H1 (cell line): ENCODE measurements around the gene TP53RK. TPM values are rescaled to one million over a fixed set of nuclear protein-coding genes. Genes with fewer than 3 reads are reported as not detected.

Source experiments
- CTCF ChIA-PET: fragments of 300-600 bp; sonication (Branson Sonifier 250); formaldehyde crosslinking; loops from one replicate; lab custom pipeline; 2021; ENCODE audit not compliant: partially characterized antibody; lab: Charles Lee
- POLR2A ChIA-PET: fragments of 300-600 bp; sonication (Branson Sonifier 250); formaldehyde crosslinking; loops from one replicate; lab custom pipeline; 2021; ENCODE audit warnings: inconsistent platforms; ENCODE audit not compliant: partially characterized antibody; lab: Charles Lee
- DNase-seq, 2 experiments: peaks; one replicate each; pipeline versions ENCODE4 v3.0.0 to v3.0.0-alpha.2; 2010 to 2022; ENCODE audit warnings: low spot score in 2 of 2, low read depth in 1 of 2, mixed read lengths in 1 of 2
- FAIRE-seq: peaks from 2 replicates; lab custom pipeline; 2011; peaks lifted over from hg19 to GRCh38; lab: Jason Lieb, UNC
- H2AFZ ChIP-seq: 2 replicates; pipeline ENCODE4 v1.8.1; 2012; ENCODE audit warnings: low read length, inconsistent platforms
- H2AK5ac ChIP-seq: 2 replicates; pipeline ENCODE4 v1.6.1; 2013; ENCODE audit warnings: low read depth, low read length
- H2BK120ac ChIP-seq: replicated peaks from 2 replicates; pipeline ENCODE3; 2013; ENCODE audit warnings: low read depth, low read length, inconsistent platforms
- H2BK12ac ChIP-seq: 2 replicates; pipeline ENCODE4 v1.6.1; 2013; ENCODE audit warnings: low read depth, low read length
- H2BK15ac ChIP-seq: 2 replicates; pipeline ENCODE4 v1.6.1; 2013; ENCODE audit warnings: low read length
- H2BK20ac ChIP-seq: 2 replicates; pipeline ENCODE4 v1.6.1; 2013; ENCODE audit warnings: low read length
- H2BK5ac ChIP-seq: 2 replicates; pipeline ENCODE4 v1.6.1; 2013; ENCODE audit warnings: low read depth, low read length
- H3K14ac ChIP-seq: 2 replicates; pipeline ENCODE4 v1.6.1; 2013; ENCODE audit warnings: inconsistent platforms; ENCODE audit not compliant: insufficient read length
- H3K18ac ChIP-seq: 2 replicates; pipeline ENCODE4 v1.6.1; 2013; ENCODE audit warnings: low read length; ENCODE audit errors: extremely low read depth
- H3K23ac ChIP-seq: 2 replicates; pipeline ENCODE4 v1.6.1; 2013; ENCODE audit warnings: inconsistent platforms; ENCODE audit not compliant: insufficient read length
- H3K23me2 ChIP-seq: 2 replicates; pipeline ENCODE4 v1.6.1; 2013; ENCODE audit warnings: low read depth, low read length
- H3K27ac ChIP-seq: 2 replicates; pipeline ENCODE4 v1.6.1; 2011; ENCODE audit warnings: low read depth, low read length, inconsistent platforms
- H3K27me3 ChIP-seq, 4 experiments: replicated peaks in 1 of 4; 1 replicate in 1 of 4; 2 replicates in 3 of 4; pipeline versions ENCODE4 v1.6.1 to v1.8.1; 2011 to 2013; ENCODE audit warnings: low read length in 3 of 4, mild to moderate bottlenecking in 3 of 4, inconsistent platforms in 2 of 4, mixed read lengths in 2 of 4, moderate library complexity in 1 of 4; ENCODE audit not compliant: control insufficient read depth in 3 of 4, insufficient read depth in 3 of 4; ENCODE audit errors: extremely low read depth in 1 of 4
- H3K36me3 ChIP-seq, 4 experiments: 2 replicates each; pipeline versions ENCODE4 v1.6.1 to v1.8.1; 2011 to 2013; ENCODE audit warnings: mild to moderate bottlenecking in 4 of 4, low read length in 3 of 4, moderate library complexity in 2 of 4, control low read depth in 1 of 4, inconsistent platforms in 1 of 4; ENCODE audit not compliant: insufficient read depth in 4 of 4, control insufficient read depth in 2 of 4
- H3K4ac ChIP-seq: replicated peaks from 2 replicates; pipeline ENCODE3; 2013; ENCODE audit warnings: low read length, low read depth, mixed read lengths, inconsistent platforms; ENCODE audit not compliant: insufficient read length
- H3K4me1 ChIP-seq, 4 experiments: replicated peaks in 1 of 4; 1 replicate in 1 of 4; 2 replicates in 3 of 4; pipeline versions ENCODE4 v1.6.1 to v1.8.1; 2011 to 2013; ENCODE audit warnings: low read length in 3 of 4, inconsistent platforms in 2 of 4, mixed read lengths in 1 of 4; ENCODE audit not compliant: insufficient read depth in 4 of 4, control insufficient read depth in 3 of 4
- H3K4me2 ChIP-seq, 2 experiments: 2 replicates each; pipeline versions ENCODE4 v1.6.1 to v1.8.1; 2011 to 2013; ENCODE audit warnings: low read depth in 2 of 2, low read length in 2 of 2, control low read depth in 1 of 2, inconsistent platforms in 1 of 2, mild to moderate bottlenecking in 1 of 2; ENCODE audit not compliant: insufficient read depth in 1 of 2
- H3K4me3 ChIP-seq, 4 experiments: fragments of 200-600, 300-600 bp in 1 of 4; sonication (generic), shearing (Covaris generic), sonication (Bioruptor Twin) in 1 of 4; 2 replicates each; pipeline versions ENCODE4 v1.5.1 to v1.8.1; 2011 to 2016; ENCODE audit warnings: low read length in 4 of 4, low read depth in 3 of 4, control low read depth in 2 of 4, inconsistent platforms in 2 of 4, mild to moderate bottlenecking in 2 of 4, mixed read lengths in 1 of 4, moderate library complexity in 1 of 4; ENCODE audit not compliant: insufficient read depth in 2 of 4; ENCODE audit errors: extremely low read depth in 1 of 4
- H3K56ac ChIP-seq: replicated peaks from 2 replicates; pipeline ENCODE3; 2013; ENCODE audit warnings: low read depth, mild to moderate bottlenecking, mixed read lengths, low read length, inconsistent platforms; ENCODE audit not compliant: insufficient read length
- H3K79me1 ChIP-seq: 2 replicates; pipeline ENCODE4 v1.6.1; 2013; ENCODE audit warnings: low read depth, low read length, control low read depth
- H3K79me2 ChIP-seq, 2 experiments: 2 replicates each; pipeline versions ENCODE4 v1.6.1 to v1.8.1; 2012 to 2013; ENCODE audit warnings: low read length in 2 of 2, mild to moderate bottlenecking in 2 of 2, inconsistent platforms in 1 of 2; ENCODE audit not compliant: insufficient read depth in 2 of 2, control insufficient read depth in 1 of 2
- H3K9ac ChIP-seq, 4 experiments: replicated peaks in 1 of 4; 1 replicate in 1 of 4; 2 replicates in 3 of 4; pipeline versions ENCODE4 v1.6.1 to v1.8.1; 2011 to 2013; ENCODE audit warnings: low read depth in 3 of 4, low read length in 3 of 4, control low read depth in 2 of 4, mild to moderate bottlenecking in 2 of 4, moderate library complexity in 2 of 4, inconsistent platforms in 1 of 4; ENCODE audit errors: extremely low read depth in 1 of 4
- H3K9me3 ChIP-seq, 2 experiments: 2 replicates each; pipeline versions ENCODE4 v1.6.1 to v1.8.1; 2012 to 2013; ENCODE audit warnings: mild to moderate bottlenecking in 2 of 2, moderate library complexity in 2 of 2, control low read depth in 1 of 2, inconsistent platforms in 1 of 2, low read depth in 1 of 2, low read length in 1 of 2, mixed read lengths in 1 of 2; ENCODE audit not compliant: insufficient read depth in 2 of 2
- H4K20me1 ChIP-seq, 2 experiments: replicated peaks in 1 of 2; 2 replicates each; pipeline versions ENCODE3 to v1.8.1; 2011 to 2013; ENCODE audit warnings: inconsistent platforms in 2 of 2, low read length in 2 of 2, mild to moderate bottlenecking in 1 of 2; ENCODE audit not compliant: insufficient read depth in 2 of 2, control insufficient read depth in 1 of 2
- H4K5ac ChIP-seq: 2 replicates; pipeline ENCODE4 v1.6.1; 2013; ENCODE audit warnings: low read length, low read depth, mixed read lengths, inconsistent platforms; ENCODE audit not compliant: insufficient read length
- H4K8ac ChIP-seq: 2 replicates; pipeline ENCODE4 v1.8.0; 2013; ENCODE audit warnings: mild to moderate bottlenecking, moderate library complexity, low read length, inconsistent platforms; ENCODE audit not compliant: insufficient read depth; ENCODE audit errors: extremely low read depth
- H4K91ac ChIP-seq: replicated peaks from 2 replicates; pipeline ENCODE3; 2013; ENCODE audit warnings: low read length, mixed read lengths, inconsistent platforms; ENCODE audit not compliant: insufficient read length
- CBX8 ChIP-seq: fragments of 300-800, 300-1000 bp; sonication (generic); IDR thresholded peaks from 2 replicates; pipeline ENCODE4 v1.7.1; 2016; ENCODE audit warnings: low read depth, low read length, borderline replicate concordance
- CHD1 ChIP-seq: IDR thresholded peaks from 2 replicates; pipeline ENCODE4 v1.6.1; 2012; ENCODE audit warnings: low read depth, low read length, improper control_type of control experiment
- CTBP2 ChIP-seq: IDR thresholded peaks from 2 replicates; pipeline ENCODE4 v1.7.0; 2011; ENCODE audit warnings: borderline replicate concordance, mild to moderate bottlenecking, moderate library complexity, mixed read lengths, low read length; ENCODE audit not compliant: insufficient read depth, insufficient read length
- CTCF ChIP-seq, 3 experiments: IDR thresholded peaks; 1 replicate in 2 of 3; 2 replicates in 1 of 3; pipeline versions ENCODE4 v1.5.1 to v1.6.1; 2011; ENCODE audit warnings: low read length in 3 of 3, mild to moderate bottlenecking in 3 of 3, inconsistent platforms in 2 of 3, low read depth in 1 of 3, moderate library complexity in 1 of 3; ENCODE audit not compliant: insufficient read depth in 1 of 3; ENCODE audit errors: control extremely low read depth in 1 of 3
- GTF2F1 ChIP-seq: IDR thresholded peaks from 2 replicates; pipeline ENCODE4 v1.6.1; 2012; ENCODE audit warnings: low read depth, low read length, improper control_type of control experiment, borderline replicate concordance
- RAD21 ChIP-seq, 2 experiments: IDR thresholded peaks in 1 of 2; conservative IDR thresholded peaks in 1 of 2; 2 replicates each; pipeline ENCODE4 v1.6.1; 2011; ENCODE audit warnings: low read depth in 2 of 2, low read length in 2 of 2, improper control_type of control experiment in 1 of 2, inconsistent platforms in 1 of 2, mild to moderate bottlenecking in 1 of 2, moderate library complexity in 1 of 2
- RNF2 ChIP-seq: fragments of 200-900, 300-1000 bp; sonication (generic); IDR thresholded peaks from 2 replicates; pipeline ENCODE4 v1.7.1; 2016; ENCODE audit warnings: borderline replicate concordance, low read depth, mild to moderate bottlenecking, antibody characterized with exemption, low read length; ENCODE audit not compliant: poor library complexity, severe bottlenecking; ENCODE audit errors: missing control alignments
- SP2 ChIP-seq: IDR thresholded peaks from 2 replicates; pipeline ENCODE4 v1.6.1; 2012; ENCODE audit warnings: mild to moderate bottlenecking, low read length, inconsistent platforms
- SRF ChIP-seq: IDR thresholded peaks from 2 replicates; pipeline ENCODE4 v1.6.1; 2011; ENCODE audit warnings: mild to moderate bottlenecking, low read depth, low read length, moderate library complexity
- WGBS, 2 experiments: shearing (Covaris generic) in 1 of 2; methylation state at CpG; one replicate each; pipeline versions ENCODE4 v1.1.6 to v1.1.7; 2013 to 2015; ENCODE audit warnings: low lambda C conversion rate in 2 of 2, mixed read lengths in 2 of 2, inconsistent platforms in 1 of 2, low coverage in 1 of 2, missing lambda C conversion rate in 1 of 2; ENCODE audit not compliant: insufficient replicate concordance in 2 of 2, insufficient coverage in 1 of 2, insufficient read length in 1 of 2; ENCODE audit errors: extremely low coverage in 1 of 2, missing lambda C conversion rate in 1 of 2; 5-methylcytosine and 5-hydroxymethylcytosine counted together
- polyA plus RNA-seq, 7 experiments: library from polyadenylated mRNA; depleted of rRNA in 3 of 7; stranded (reverse) in 5 of 7; unstranded in 2 of 7; fragments of >200 nt in 5 of 7; fragments of 200-250 nt in 2 of 7; gene quantifications; 1 replicate in 5 of 7; 2 replicates in 1 of 7; 4 replicates in 1 of 7; pipeline versions ENCODE4 v1.2.1 to v1.2.3, GENCODE V29; 2011 to 2013; ENCODE audit warnings: missing spikeins in 2 of 7, mixed read lengths in 2 of 7
- total RNA-seq: library from RNA; stranded (reverse); fragmentation: NEBNext Ultra II Directional; extraction: Animal tissue kit (Norgen Biotek cat#: 25700); gene quantifications from 2 replicates; pipeline ENCODE4 v1.2.1, GENCODE V29; 2021

TP53RK gene
- total and polyA plus RNA-seq, 2 of the 8 experiments (the other 6 are each of a cell fraction or from before 2014, with no cell fraction given), result 8.5 to 16.3 TPM

GRCh38 chr20:46712056-46712636, 22.9 kb upstream of the TP53RK start:
- Histone ChIP-seq H2BK5ac (no peak overlapping the region), H3K4me3 (no peak overlapping the region), H2BK15ac (no peak overlapping the region), H2BK12ac (no peak overlapping the region), H3K56ac (no peak overlapping the region), H2BK120ac (no peak overlapping the region), H4K91ac (no peak overlapping the region), H3K27me3 (no peaks in the 10 kb centered on the region; a peak in 2 of 7 replicates), H3K36me3 (no peaks in the 10 kb centered on the region), H3K27ac (no peak overlapping the region), H3K79me2 (no peaks in the 10 kb centered on the region), H3K9me3 (peaks cover 0 to under 1% of the 10 kb centered on the region in 2 experiments; a peak in 1 of 4 replicates), H3K4me2 (no peak overlapping the region), H2AK5ac (no peak overlapping the region), H2AFZ (no peak overlapping the region), H3K23ac (no peak overlapping the region), H3K9ac (no peak overlapping the region), H4K20me1 (no peaks in the 10 kb centered on the region), H4K5ac (no peak overlapping the region), H3K14ac (no peak overlapping the region), H2BK20ac (no peak overlapping the region), H3K18ac (no peak overlapping the region), H3K23me2 (peaks cover 9% of the 10 kb centered on the region), H3K79me1 (peaks cover 2% of the 10 kb centered on the region; the same call in 1 of the 2 replicates), H3K4me1 (peaks cover 0 to 16% (median 6%) of the 10 kb centered on the region in 4 experiments; a peak in 6 of 7 replicates), H4K8ac (no peak overlapping the region), H3K4ac (no peak overlapping the region)
- no peak for FAIRE-seq
- POLR2A ChIA-PET, result interaction anchor here (1.4 to 1.9 kb wide), 2 partner anchors 14 to 198 kb away, joined by 4 read pairs; partner anchors contain the start of gene ZNF334
- 88% methylated on average over 3 of the region's 5 CpGs; no CpG with 5 or more reads in 1 of the 2 experiments for WGBS, 2 experiments
- no peak for DNase-seq
- CTCF ChIA-PET, result no interaction called here
- TF ChIP-seq CTBP2, result no peak
- no peak for TF ChIP-seq CHD1
- no peak for TF ChIP-seq SP2
- no peak for TF ChIP-seq CBX8
- no peak for TF ChIP-seq GTF2F1
- TF ChIP-seq CTCF (IDR thresholded peaks at IDR 0.05; ENCODE audit: control extremely low read depth in 1 of 3, insufficient read depth in 1 of 3, low read depth in 1 of 3, low read length in 3 of 3), result no peak
- no peak for TF ChIP-seq SRF
- no peak for TF ChIP-seq RAD21 (IDR thresholded peaks at IDR 0.05 in 1 of 2, conservative IDR thresholded peaks at IDR 0.05 in 1 of 2; ENCODE audit: low read depth in 2 of 2, low read length in 2 of 2)
- no peak for TF ChIP-seq RNF2
